ENCODE results near the gene CLEC2A. TPM values are rescaled to one million over a fixed set of nuclear protein-coding genes. Genes with fewer than 3 reads are reported as not detected.
"Not testable (repeated sequence)": the region's sequence is repeated elsewhere in the genome, so short reads cannot be mapped to it uniquely, and the experiment has no call there.

The CLEC2A gene
- not detected in 2 replicates for total RNA-seq

DNA sequence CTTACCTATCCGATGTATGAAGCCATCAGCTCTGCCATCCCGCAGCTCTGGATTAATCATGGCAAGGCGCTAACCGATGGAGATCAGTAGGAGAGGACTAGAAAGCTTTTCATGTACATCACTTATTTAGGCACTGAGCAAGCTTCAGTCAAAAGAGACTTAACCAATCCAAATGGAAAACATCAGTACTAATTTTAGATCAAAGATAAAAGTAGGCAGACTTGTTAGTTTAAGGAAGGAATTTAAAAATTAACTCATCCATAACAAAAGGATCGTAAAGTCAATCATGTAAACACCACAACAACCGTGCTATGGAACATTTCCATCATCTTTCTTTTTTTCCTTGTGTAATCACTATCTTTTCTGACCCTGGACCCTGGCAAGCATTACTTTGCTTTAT, at the start of gene CLEC2A:
TSS of gene CLEC2A (minus strand) at position 101 of the 400 bp plus-strand sequence. CDS start at position 60, 41 bp downstream.
- no peak for DNase-seq (ENCODE audit: low read depth in 2 of 2)

- no peak for DNase-seq (ENCODE audit: low read depth in 2 of 2)
These were observed 48.0 kb upstream of the CLEC2A start for GRCh38 chr12:9980126-9980525.

GRCh38 chr12:9977916-9978315, 45.7 kb upstream of the CLEC2A start:
- DNase-seq (ENCODE audit: low read depth in 2 of 2), result no peak

DNA sequence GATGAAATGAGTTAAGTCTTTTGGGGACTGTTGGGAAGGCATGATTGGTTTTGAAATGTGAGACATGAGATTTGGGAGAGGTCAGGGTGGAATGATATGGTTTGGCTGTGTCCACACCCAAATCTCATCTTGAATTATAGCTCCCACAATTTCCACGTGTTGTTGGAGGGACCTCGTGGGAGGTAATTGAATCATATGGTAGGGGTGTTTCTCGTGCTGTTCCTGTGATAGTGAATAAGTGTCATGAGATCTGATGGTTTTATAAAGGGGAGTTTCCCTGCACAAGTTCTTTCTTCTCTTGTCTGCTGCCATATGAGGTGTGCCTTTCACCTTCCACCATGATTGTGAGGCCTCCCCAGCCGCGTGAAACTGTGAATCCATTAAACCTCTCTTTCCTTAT, 44.5 kb upstream of the CLEC2A start:
- DNase-seq (ENCODE audit: low read depth in 2 of 2), result not testable (repeated sequence)

- no peak for DNase-seq (ENCODE audit: low read depth in 2 of 2)
These were observed 43.4 kb upstream of the CLEC2A start for GRCh38 chr12:9975614-9976013.

- DNase-seq (ENCODE audit: low read depth in 2 of 2), result not testable (repeated sequence)
These were observed 42.6 kb upstream of the CLEC2A start for GRCh38 chr12:9974731-9975130.

GRCh38 chr12:9973949-9974348, 41.8 kb upstream of the CLEC2A start:
- no peak for DNase-seq (ENCODE audit: low read depth in 2 of 2)

DNA sequence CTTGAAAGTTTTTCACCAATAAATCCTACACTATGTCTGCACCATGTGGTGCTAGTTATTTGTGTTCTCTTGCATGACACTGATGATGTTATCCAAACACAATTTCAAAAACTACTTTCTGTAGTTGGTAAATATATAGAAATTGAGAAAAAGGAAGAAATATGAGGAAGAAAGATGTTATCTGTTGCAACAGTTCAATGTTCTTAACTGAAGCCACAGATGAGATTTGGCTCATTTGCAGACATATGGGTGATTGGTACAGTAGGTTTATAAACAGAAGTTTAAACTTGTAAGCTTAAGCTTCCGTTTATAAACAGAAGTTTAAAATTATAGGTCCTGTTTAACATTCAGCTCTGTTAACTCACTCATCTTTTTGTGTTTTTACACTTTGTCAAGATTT, 39.0 kb upstream of the CLEC2A start, which contains the start of gene CLEC12A:
TSS of gene CLEC12A (plus strand) at position 229 of the 400 bp plus-strand sequence. CDS start 188 bp downstream, outside the sequence.
- DNase-seq (ENCODE audit: low read depth in 2 of 2), result no peak

DNA sequence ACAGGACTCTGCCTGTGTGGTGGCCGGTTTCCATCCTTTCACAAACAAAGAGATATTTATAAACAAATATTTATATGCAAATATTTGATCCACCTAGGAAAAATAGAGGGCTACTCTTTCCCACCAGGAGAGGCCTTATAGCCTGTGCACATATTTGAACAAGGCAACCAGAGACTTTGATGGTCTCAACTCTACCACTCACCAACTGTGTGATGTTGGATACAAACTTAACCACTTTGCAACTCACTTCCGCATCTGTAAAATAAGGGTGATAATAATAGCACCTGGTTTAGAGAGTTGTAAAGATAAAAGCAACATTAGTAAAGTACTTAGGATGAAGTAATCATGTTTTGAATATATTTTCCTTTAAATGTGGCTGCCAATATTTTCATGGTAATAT, 37.5 kb upstream of the CLEC2A start:
- no peak for DNase-seq (ENCODE audit: low read depth in 2 of 2)

GRCh38 chr12:9961901-9962300, 29.7 kb upstream of the CLEC2A start:
- DNase-seq (ENCODE audit: low read depth in 2 of 2), result no peak

GRCh38 chr12:9961106-9961505, 28.9 kb upstream of the CLEC2A start:
- no peak for DNase-seq (ENCODE audit: low read depth in 2 of 2)

- DNase-seq (ENCODE audit: low read depth in 2 of 2), result no peak
These were observed 28.4 kb upstream of the CLEC2A start for GRCh38 chr12:9960590-9960989.

DNA sequence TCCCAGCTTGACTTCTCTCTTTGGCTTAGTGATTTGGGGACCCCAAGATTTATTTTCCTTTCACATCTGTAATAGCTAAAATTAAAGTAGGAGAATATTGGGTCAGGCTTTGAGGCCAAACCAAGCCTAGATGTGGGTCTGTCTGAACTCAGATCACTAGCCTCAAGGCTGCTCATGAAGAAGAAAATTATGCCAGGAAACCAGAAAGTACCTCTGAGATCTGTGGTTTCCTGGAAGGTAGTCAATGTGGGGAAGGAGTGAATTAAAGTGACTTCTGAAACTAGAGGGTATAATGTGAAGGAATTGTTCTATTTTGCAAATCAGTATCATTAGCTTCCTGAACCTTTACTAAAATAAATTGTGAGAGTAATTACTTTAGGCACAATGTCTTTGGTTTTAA, 25.7 kb upstream of the CLEC2A start:
- no peak for DNase-seq (ENCODE audit: low read depth in 2 of 2)

DNA sequence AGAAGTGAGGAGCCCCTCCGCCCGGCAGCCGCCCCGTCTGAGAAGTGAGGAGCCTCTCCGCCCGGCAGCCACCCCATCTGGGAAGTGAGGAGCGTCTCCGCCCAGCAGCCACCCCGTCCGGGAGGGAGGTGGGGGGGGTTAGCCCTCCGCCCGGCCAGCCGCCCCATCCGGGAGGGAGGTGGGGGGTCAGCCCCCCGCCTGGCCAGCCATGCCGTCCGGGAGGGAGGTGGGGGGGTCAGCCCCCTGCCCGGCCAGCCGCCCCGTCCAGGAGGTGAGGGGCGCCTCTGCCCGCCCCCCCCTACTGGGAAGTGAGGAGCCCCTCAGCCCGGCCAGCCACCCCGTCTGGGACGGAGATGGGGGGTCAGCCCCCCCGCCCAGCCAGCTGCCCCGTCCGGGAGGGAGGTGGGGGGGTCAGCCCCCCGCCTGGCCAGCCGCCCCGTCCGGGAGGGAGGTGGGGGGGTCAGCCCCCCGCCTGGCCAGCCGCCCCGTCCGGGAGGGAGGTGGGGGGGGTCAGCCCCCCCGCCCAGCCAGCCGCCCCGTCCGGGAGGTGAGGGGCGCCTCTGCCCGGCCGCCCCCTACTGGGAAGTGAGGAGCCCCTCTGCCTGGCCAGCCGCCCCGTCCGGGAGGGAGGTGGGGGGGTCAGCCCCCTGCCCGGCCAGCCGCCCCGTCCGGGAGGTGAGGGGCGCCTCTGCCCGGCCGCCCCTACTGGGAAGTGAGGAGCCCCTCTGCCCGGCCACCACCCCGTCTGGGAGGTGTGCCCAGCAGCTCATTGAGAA, 21.0 kb upstream of the CLEC2A start:
- DNase-seq (ENCODE audit: low read depth in 2 of 2), result not testable (repeated sequence)

- DNase-seq (ENCODE audit: low read depth in 2 of 2), result no peak
These were observed 19.0 kb upstream of the CLEC2A start for GRCh38 chr12:9951026-9951675.

DNA sequence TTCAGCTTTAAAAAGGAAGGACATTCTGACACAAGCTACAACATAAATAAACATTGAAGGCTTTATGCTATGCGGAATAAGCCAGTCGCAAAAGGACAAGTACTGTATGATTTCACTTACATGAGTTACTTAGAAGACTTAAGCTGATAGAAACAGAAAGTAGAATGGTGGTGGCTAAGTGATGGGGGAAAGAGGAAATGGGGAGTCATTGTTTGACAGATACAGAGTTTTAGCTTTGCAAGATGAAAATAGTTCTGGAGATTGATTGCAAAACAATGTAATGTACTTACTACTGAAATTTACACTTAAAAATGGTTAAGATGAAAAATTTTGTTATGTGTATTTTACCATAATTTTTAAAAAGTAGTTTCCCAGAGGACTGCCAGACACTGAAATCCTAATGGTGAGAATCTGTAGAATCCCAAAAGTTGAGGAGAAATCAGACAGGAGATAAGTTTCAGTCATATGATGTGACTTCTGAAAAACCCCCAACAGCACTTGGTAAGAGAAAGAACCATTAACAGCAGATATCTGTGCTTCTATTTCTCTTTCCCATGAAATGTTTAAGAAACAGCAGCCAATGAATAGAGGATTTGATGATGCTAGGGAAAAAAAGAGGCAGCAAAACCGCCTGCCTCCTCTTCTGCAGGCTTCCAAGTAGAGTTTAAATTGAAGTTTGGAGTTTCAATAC, 16.6 kb upstream of the CLEC2A start:
- peak in 1 of 2 donors; percentile 26 for DNase-seq (ENCODE audit: low read depth in 2 of 2)

- DNase-seq (ENCODE audit: low read depth in 2 of 2), result no peak
These were observed 15.5 kb upstream of the CLEC2A start for GRCh38 chr12:9947674-9948073.

DNA sequence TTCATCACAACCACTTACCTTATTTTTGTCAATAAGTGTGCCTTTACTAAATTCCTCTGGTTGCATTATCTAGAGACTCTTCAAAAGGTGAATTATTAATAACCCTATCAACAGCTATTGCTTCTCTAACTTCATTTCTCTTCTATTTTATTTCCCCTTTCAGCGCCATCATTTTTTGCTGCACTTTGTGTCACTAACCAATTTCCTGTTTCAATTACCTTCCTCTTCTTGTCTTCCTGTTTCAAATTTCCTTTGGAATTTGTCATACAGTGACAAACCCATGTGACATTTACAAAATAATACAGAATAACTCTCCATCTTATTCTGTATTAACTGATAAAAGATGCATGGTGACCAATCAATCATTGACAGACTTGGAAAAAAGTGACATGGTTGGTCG, 12.2 kb upstream of the CLEC2A start:
- no peak for DNase-seq (ENCODE audit: low read depth in 2 of 2)

- no peak for DNase-seq (ENCODE audit: low read depth in 2 of 2)
These were observed 11.1 kb upstream of the CLEC2A start for GRCh38 chr12:9943240-9943639.

- no peak for DNase-seq (ENCODE audit: low read depth in 2 of 2)
These were observed 9.7 kb upstream of the CLEC2A start for GRCh38 chr12:9941838-9942237.

GRCh38 chr12:9940375-9940774, 8.2 kb upstream of the CLEC2A start:
- peak in 1 of 2 donors; percentile 30 for DNase-seq (ENCODE audit: low read depth in 2 of 2)

DNA sequence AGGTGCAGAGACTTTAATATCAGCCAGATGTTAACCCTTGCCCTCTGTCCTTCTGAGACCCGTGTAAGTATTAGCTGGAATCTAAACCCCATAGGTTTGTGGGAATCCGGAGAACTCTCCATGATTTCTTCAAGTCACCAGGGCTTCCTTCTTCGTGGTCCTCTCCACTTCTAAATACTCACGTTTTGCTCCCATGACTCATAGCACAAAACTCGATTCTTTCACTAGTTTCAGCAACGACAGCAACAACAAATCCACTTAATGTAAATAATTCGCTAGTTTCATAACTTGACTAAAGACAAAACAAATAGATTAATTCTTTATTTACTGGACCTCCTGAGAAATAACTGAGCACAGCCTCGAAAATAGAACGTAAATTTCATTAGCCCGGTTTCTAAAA, 4.4 kb upstream of the CLEC2A start:
- DNase-seq (ENCODE audit: low read depth in 2 of 2), result no peak
